Fibroblast of villous mesenchyme (primary cell): ENCODE data around the gene ENOSF1. TPM values are rescaled to one million over a fixed set of nuclear protein-coding genes. Genes with fewer than 3 reads are reported as not detected.
A peak's percentile ranks its signal among the peaks of the same experiment; 100 is the strongest.
"Not testable (repeated sequence)": the region's sequence is repeated elsewhere in the genome, so short reads cannot be mapped to it uniquely, and the experiment has no call there.

Source experiments
- DNase-seq: peaks from one replicate; pipeline ENCODE4 v3.0.0-alpha.2; 2010; ENCODE audit warnings: low read depth
- H3K4me3 ChIP-seq: 2 replicates; pipeline ENCODE4 v1.5.1; 2011; ENCODE audit warnings: low read depth, mild to moderate bottlenecking, low read length
- CTCF ChIP-seq: IDR thresholded peaks from 2 replicates; pipeline ENCODE4 v1.5.1; 2012; ENCODE audit warnings: low read depth, mild to moderate bottlenecking, low read length; ENCODE audit not compliant: insufficient read depth
- total RNA-seq: library from RNA; depleted of rRNA; stranded (reverse); fragments of >200 nt; gene quantifications from 2 replicates; pipeline ENCODE4 v1.2.3, GENCODE V29; 2012

The ENOSF1 gene
- total RNA-seq: 27.7 and 31.1 TPM in 2 replicates

- peak; percentile 89 for DNase-seq
- H3K4me3 ChIP-seq: peak within 1 kb of the TSS; percentile 87
- TF ChIP-seq CTCF: peak; percentile 74
These were observed at the start of gene ENOSF1 for GRCh38 chr18:712401-713134. Gene ENOSF1, minus strand, starts transcription at chr18:712630. Its CDS starts 43 bp downstream, at chr18:712587.

- not testable (repeated sequence) for H3K4me3 ChIP-seq, DNase-seq
These were observed 47.4 kb upstream of the ENOSF1 start for GRCh38 chr18:759864-760263.

GRCh38 chr18:755506-755905, 43.1 kb upstream of the ENOSF1 start:
- H3K4me3 ChIP-seq: no peak overlapping the region
- no peak for DNase-seq
- TF ChIP-seq CTCF: no peak

- no peak for DNase-seq
- TF ChIP-seq CTCF: no peak
- no peak overlapping the region for H3K4me3 ChIP-seq
These were observed 42.2 kb upstream of the ENOSF1 start for GRCh38 chr18:754656-755055.

- no peak overlapping the region for H3K4me3 ChIP-seq
- DNase-seq: no peak
- no peak for TF ChIP-seq CTCF
These were observed 38.0 kb upstream of the ENOSF1 start for GRCh38 chr18:750456-750855.

- no peak for DNase-seq
- no peak overlapping the region for H3K4me3 ChIP-seq
- TF ChIP-seq CTCF: no peak
These were observed 32.6 kb upstream of the ENOSF1 start for GRCh38 chr18:744832-745597.

- peak; percentile 71 for TF ChIP-seq CTCF
These were observed 29.6 kb upstream of the ENOSF1 start for GRCh38 chr18:741931-742512.

More at GRCh38 chr18:741931-742512, 29.6 kb upstream of the ENOSF1 start:
- peak; percentile 66 for DNase-seq
- no peak overlapping the region for H3K4me3 ChIP-seq
